HS-5 (cell line): Measurements from ENCODE around the gene M6PR.
"Not testable (repeated sequence)": the region's sequence is repeated elsewhere in the genome, so short reads cannot be mapped to it uniquely, and the experiment has no call there.

Experiments used
- DNase-seq: peaks from one replicate; pipeline ENCODE4 v3.0.0-alpha.2; 2012; ENCODE audit warnings: low read depth

M6PR gene

DNA sequence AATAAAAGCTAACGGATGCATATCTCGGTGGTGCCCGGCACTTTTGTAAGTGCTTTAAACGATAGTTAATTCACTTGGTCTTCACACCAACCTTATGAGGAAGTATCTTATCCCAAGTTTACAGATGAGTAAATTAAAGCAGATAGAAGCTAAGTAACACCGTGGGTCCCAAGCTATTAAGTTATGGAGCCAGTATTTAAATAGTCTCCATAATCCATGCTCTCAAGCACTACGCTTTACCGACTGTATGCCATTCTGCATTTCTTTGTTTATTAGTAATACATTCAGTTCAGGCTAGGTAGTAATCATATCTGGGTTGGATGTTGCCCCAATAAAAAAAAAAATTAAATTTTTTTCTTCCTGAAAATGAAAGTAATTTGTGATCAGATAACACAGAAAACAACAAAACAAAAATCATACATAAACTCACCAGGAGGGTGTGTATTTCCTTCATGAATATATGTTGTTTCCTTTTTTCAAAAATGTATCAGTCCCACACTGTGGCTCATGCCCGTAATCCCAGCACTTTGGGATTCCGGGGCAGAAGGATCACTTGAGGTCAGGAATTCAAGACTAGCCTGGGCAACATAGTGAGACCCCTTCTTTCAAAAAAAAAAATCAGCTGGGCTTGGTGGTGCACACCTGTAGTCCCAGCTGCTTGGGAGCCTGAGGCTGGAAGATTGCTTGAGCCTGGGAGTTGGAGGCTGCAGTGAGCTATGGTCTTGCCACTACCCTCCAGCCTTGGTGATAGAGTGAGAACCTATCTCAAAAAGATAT is 1.4 kb upstream of the M6PR start:
- no peak for DNase-seq

DNA sequence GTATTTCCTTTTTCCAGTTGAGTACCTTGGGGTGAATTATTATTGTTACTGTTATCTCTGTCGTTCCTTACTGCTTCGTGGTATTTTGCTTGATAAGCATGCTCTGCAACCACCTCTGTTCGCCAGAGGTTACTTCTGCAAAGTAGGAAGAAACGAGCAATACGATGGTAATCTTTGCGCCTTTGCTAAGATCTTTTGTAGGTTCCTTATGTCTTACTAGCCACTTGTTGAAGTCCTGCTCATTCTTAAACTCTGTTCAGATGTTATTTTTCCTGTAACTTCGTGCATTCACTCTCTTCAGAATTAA is 729 bp upstream of the M6PR start:
- no peak for DNase-seq

DNA sequence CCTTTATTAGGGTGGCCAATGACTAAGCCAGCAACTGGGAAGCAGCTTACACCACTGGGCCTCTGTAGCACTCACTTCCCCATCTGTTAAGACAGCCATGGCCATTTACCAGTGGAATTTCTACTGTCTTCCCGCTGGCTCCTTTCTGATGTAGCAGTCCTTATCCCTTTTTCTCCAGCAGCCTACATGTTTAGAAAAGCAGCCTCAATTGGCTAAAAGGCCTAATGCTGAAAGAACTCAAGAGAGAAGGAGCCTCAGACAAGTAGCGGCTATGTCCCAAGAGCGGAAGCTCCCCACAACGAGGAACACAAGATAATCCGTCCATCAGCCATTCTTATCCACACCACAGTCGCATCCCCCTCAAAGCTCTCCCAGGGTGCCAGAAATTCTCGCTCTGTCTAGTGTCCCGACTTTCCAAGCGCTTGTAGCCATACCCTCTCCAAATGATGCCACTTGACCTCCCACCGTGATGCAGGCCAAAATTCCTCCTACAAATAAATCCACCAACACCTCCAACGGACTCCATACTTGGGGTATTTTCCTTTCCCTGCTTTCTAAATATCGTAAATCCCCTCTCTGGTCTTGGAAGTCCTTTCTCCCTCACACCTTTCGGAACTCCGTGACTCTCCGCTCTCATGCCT is 624 bp downstream of the M6PR start:
- DNase-seq = peak; percentile 14

DNA sequence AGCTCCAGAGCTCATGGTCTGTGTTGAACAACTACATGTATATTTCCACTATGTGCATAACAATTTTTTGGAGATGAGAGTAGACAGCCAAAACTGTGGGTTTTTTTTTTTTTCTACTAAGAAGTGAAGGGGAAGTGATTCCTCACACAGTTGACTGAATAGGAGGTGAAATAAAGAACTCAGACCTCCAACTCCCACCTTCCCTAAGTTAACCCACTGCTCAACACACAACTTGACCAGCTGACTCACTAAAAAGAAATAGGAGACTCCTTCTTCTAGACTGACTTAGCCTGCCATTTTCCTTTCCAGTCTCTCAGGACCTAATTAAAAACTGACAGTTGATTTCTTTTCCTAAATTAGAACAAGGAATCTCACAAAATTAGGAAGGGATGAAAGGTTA is 1.7 kb downstream of the M6PR start:
- DNase-seq = no peak

- DNase-seq = no peak
These were observed 2.7 kb downstream of the M6PR start for GRCh38 chr12:8946733-8947132.

DNA sequence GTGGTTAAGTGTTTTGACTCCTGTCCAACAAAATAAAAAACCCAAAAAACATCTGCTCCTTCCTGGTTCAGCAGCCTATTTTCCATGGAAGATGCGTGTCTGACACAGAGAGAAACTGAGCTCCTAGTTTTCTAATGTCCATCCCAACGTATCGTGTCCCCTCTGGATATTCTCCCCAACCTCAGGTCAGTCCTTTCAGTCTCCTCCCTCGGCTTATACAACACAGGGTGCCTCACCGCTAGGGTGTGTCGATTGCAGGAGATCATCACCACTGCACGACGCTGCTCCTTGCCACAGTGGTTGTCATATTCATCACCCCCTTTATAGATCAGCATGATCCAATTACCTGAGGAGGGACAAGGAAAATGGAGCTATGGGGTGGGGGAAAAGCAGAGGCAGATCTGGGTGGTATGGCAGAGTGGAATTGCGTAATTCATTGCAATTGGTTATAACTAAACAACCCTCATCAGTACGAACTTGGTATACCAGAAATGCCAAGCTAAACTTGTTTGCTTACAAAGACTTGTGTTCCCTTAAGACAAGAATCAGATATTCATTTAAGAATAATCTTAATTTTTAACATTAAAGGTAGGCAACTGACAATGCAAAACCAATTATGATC is 5.8 kb downstream of the M6PR start:
- DNase-seq = no peak

GRCh38 chr12:8941691-8942478 is 7.6 kb downstream of the M6PR start:
- no peak for DNase-seq

DNA sequence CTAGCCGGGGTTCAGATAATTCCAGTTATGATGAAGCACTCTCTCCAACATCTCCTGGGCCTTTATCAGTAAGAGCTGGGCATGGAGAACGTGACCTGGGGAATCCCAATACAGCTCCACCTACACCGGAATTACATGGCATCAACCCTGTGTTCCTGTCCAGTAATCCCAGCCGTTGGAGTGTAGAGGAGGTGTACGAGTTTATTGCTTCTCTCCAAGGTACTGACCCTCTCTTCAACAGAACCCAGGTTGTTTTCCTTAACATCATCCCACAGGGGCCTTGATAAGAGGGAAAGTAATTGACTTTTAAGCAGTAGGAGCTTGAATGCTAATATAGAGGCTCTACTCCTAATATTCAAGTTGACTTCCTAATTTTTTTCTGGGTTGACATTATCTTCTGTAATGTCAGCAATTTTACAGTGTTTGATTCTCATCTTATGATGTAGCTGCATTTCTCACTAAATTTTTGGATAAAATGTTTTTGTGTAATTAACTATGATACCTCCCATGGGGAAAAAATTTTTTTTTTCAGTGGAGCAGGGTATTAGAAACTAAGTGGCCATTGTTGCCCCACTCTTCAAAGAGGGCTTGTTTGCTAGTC is 11.5 kb downstream of the M6PR start:
- DNase-seq = not testable (repeated sequence)

- DNase-seq = no peak
These were observed 12.7 kb downstream of the M6PR start for GRCh38 chr12:8936735-8937134.

- not testable (repeated sequence) for DNase-seq
These were observed 15.4 kb downstream of the M6PR start for GRCh38 chr12:8934080-8934479.

DNA sequence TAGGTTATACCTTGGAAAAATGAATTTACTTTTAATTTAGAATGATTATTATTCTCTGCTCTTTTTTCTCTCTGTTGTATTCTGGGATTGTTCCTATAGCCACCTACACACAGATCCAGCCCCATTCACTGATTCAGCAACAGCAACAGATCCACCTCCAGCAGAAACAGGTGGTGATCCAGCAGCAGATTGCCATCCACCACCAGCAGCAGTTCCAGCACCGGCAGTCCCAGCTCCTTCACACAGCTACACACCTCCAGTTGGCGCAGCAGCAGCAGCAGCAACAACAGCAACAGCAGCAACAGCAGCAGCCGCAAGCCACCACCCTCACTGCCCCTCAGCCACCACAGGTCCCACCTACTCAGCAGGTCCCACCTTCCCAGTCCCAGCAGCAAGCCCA is 17.0 kb downstream of the M6PR start:
- DNase-seq = not testable (repeated sequence)

DNA sequence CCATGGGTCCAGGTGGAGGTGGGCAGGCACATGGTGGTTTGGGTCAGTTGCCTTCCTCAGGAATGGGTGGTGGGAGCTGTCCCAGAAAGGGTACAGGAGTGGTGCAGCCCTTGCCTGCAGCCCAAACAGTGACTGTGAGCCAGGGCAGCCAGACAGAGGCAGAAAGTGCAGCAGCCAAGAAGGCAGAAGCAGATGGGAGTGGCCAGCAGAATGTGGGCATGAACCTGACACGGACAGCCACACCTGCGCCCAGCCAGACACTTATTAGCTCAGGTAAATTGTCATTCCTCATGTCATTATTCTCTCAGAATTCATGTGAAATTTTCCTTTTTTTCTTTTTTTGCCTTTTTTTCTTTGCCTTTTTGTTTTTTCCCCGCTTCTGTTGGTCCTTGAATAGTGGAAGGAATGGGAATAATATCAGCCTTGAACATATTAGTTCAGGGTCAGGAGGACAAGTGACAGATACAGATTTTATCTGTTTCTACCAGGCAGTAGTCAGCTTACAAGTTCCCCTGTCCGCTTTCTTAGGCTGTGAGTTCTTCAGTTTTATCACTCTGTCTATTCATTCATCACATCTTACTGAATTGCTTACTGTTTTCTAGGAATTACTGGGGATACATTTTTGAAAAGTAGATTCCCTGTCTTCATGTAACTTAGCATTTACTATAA is 18.7 kb downstream of the M6PR start:
- DNase-seq = not testable (repeated sequence)

DNA sequence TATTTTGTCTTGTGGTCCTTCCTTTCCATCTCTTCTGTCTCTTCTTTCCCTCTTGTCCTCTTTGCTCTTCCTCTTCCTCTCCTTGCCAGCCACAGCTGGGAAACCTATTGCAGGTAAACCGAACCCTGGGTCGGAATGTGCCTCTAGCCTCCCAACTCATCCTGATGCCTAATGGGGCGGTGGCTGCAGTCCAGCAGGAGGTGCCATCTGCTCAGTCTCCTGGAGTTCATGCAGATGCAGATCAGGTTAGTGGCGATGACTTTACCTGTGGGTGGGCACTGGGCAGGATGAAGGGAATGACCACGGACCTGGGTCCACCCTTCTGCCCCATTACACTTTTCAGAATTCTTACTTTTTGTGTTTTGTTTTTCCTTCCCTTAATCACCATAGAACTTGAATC is 26.9 kb downstream of the M6PR start:
- DNase-seq = no peak

- not testable (repeated sequence) for DNase-seq
These were observed 29.8 kb downstream of the M6PR start for GRCh38 chr12:8919643-8920042.

- DNase-seq = no peak
These were observed 31.7 kb downstream of the M6PR start for GRCh38 chr12:8917751-8918150.

GRCh38 chr12:8917031-8917430 is 32.4 kb downstream of the M6PR start:
- DNase-seq = no peak

DNA sequence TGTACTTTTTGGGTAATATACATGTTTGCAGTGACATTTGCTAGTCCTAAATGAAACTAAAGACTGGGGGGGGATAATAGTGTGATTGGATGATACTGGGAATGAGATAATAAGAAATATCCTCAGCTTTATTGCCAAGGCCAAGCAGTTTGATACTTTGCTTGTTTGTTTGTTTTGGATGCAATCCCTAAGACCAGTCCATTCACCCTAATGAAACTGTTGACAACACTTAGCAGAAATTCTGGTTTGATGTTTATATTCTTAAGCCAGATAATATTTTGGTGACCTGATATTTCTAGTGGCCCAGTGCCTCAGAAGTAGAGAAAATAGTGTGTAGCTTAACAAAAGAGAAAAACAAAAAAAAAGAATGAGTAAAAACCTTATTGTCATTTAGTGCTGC is 33.3 kb downstream of the M6PR start:
- no peak for DNase-seq

GRCh38 chr12:8914716-8915526 is 34.5 kb downstream of the M6PR start:
- peak; percentile 31 for DNase-seq

- DNase-seq = peak; percentile 53
These were observed 35.3 kb downstream of the M6PR start, which contains the start of gene PHC1 for GRCh38 chr12:8914033-8914715. Gene PHC1, plus strand, starts transcription at chr12:8914509. Its CDS starts 3,169 bp downstream, at chr12:8917678.

- no peak for DNase-seq
These were observed 35.8 kb downstream of the M6PR start for GRCh38 chr12:8913702-8914032.
